Measurements from ENCODE around the gene FMNL2.

The FMNL2 gene

DNA sequence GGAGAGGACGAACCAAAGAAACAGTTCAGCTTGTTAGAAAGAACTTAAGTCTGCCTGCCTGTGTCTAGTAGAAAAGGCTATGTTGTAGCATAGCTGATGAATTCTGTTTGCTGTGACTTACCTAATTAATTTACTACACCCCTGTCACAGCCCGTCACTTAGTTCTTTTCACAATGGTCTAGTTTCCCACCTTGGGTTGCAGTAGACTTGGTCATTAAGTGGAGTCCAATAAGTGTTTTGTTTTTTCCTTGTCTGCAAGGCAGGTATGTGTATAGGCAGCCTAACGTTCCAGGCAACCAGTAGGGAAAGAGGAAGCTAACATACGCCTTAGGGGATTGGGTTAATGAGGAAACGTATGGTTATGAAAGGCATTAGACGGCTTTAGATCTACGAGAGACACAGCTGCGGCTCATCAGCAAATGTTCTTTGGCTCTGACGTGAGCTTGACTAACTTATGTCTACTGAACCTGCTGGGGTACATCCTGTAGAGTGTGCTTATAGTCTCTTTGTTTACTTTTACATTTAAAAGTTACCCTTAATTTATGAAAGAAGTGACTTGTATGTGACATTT lies 202.2 kb downstream of the FMNL2 start:
- DNase-seq, result no peak

DNA sequence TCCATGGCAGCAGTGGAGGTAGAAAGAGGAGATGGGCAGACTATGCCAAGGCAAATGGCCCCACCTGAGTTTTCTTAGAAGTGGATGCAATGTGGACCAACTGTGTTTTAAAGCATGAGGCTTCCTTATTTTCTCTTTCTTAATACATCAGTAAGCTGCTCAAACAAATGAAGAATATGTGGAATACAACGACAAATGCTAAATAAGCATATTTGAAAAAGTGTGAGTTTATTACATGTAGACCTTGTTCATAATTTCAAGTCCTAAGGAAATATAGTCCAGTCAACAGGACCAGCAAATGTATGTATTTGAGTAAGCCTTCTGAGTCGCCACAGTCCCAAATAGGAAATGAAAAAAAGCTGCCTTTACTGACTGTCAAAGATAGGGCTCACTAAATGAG lies 204.4 kb downstream of the FMNL2 start:
- DNase-seq, result no peak

DNA sequence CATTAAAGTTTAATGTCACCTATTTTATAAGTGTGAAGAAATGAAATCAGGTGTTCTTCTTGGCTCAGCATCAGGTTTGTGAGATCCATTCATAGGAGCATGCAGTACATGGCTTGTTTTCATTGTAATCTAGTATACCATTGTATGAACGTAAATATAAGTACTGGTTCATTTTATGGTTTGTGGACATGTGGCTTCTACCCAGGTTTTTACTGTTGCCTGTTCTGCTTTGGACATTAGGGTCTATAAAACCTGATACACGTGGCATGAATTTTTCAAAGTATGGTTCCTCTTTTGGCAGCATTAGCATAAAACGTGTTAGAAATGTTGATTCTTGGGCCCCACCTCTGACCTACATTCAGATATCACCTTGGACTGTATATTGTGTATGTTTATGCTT lies 206.7 kb downstream of the FMNL2 start:
- no peak for DNase-seq

DNA sequence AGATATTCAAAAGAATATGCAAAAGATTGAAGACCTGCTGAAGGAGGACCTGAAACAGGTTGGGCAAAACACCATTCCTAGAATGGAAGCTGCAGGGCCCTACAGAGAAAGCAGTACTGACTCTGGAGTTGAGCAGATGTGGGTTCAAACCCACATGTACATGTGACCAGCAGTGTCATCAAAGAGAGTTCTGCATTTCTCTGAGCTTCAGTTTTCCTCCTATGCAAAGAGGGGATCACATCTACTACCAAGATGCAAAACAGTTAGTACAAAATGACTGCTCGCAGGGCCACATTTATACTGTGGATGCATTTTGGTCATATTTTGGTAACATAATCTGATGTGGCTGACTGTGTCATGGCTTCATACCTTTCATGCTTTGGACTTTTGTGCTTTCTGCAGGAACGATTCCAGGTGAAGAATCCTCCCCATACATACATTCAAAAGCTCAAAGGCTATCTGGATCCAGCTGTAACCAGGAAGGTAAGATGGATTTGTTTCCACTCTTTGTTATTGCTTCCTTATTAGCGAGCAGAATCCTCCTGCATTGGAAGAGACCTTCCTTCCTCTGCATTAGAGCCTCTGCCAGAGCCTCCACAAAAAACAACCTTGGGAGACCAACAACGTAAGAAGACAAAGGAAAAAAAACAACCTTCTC lies 207.5 kb downstream of the FMNL2 start:
- no peak for DNase-seq

DNA sequence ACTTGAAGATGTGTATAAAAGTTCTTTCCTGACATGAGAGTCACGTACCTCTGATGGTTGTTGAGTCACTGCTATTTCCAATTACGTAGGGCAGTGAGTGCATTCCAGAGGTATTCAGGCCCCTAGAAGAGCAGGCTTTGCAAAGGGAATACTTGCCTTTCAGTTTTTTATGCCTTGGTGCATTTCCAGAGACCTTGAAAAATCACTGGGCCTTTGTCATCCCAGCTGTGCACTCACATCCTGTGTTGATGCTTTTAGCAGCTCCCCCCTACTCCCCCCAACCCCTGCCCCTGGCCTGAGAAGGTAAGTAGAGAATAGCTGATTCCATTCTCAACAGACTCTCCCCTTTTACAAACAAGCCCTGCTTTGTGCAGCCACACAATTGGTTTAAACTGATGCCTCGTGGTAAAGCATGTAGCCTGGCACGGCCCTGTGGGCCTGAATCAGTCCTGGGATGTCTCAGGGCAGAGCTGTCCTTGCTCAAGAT lies 208.1 kb downstream of the FMNL2 start:
- no peak for DNase-seq

- DNase-seq, result no peak
Observed at GRCh38 chr2:152543717-152544116, 208.7 kb downstream of the FMNL2 start.

DNA sequence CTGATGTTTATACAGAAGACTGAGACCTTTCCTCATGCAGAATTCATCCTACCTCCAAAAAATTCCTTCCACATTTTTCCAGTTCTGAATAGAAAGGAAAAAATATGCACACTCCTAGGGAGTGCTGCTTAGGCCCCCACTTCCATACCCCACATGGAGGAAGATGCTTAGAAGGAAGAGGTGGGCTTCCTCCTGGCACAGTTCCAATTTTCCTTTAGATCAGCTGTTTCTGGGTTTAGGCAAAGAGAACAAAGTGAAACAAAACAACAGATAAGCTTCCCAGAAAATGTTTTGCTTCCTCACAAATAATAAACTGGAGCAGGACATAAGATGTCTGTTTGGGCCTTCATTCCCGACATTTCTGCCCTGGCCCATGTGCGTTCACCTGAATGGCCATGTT lies 209.7 kb downstream of the FMNL2 start:
- DNase-seq, result no peak

DNA sequence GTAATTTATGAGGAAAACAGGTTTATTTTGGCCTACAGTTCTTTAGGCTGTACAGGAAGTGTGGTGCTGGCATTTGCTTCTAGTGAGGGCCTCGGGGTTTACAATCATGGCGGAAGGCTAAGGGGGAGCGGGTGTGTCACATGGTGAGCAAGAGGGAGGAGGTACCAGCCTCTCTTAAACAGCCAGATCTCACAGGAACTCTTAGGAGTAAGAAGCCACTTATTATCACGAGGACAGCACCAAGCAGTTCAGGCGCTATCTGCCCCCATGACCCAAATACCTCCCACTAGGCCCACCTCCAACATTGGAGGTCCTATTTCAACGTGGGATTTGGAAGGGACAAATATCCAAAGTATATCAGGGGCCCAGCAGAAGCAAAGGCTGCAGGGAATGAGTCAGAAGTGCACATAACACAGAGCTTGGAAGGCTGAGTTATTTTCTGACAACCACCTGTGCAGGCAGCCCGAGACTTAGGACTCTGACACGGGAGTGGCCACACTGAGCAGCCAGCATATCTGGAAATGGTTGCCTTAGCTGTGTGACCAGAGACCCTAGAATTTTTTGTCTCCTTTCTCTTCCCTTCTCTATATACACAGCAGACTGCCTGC lies 211.4 kb downstream of the FMNL2 start:
- DNase-seq, result no peak

DNA sequence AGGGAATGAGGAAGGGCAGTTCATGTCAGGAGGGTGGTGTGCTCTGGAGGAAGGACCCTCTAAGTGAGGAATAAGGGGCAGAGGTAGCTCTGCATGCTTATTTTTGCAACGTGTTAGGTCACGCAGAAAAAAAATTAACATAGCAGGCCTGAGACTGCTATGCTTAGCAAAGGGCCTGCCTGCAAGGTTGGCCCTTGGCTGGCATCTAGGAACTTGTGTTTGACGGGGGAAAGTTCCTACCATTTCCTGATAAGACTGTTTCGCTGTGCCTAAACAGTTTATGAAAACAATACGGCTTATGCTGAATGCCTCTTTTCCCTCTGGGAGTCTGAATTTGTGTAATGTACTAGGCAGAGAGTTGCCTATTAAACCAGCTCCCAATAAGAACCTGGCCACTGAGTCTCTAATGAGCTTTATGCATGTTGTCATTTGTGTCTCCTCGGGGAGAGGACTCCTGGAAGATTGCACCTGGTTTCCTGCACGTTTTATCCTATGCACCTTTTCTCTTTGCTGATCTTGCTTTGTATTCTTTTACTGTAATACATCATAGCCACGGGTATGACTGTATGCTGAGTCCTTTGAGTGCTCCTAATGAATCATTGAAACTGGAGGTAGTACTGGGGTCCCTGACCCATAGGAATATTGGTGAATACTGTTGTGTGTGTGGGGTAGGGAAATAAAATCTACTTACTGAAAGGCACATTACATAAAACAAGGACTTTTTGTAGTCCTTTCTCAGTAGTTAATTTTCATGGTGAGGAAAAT lies 213.3 kb downstream of the FMNL2 start:
- no peak for DNase-seq

- DNase-seq, result no peak
Observed at GRCh38 chr2:152548996-152549395, 214.0 kb downstream of the FMNL2 start.

DNA sequence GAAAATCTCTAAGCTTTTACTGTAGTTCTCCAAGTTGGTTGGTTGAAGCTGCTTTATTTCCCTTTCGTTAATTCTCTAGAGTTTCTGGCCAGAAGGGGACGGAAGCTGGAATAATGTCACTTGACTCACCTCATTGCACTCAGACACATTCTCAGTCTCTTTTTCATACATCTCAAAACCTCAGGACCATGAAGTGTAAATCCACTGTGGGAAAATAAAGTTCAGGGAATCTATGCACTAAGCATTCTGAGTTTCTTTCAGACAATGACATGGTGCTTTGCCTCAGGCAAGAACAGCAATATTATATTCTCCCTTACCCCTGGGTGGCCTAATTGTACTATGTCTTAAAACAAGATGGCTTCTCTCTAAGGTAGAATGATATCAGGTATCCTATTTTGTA lies 214.4 kb downstream of the FMNL2 start:
- DNase-seq, result no peak

DNA sequence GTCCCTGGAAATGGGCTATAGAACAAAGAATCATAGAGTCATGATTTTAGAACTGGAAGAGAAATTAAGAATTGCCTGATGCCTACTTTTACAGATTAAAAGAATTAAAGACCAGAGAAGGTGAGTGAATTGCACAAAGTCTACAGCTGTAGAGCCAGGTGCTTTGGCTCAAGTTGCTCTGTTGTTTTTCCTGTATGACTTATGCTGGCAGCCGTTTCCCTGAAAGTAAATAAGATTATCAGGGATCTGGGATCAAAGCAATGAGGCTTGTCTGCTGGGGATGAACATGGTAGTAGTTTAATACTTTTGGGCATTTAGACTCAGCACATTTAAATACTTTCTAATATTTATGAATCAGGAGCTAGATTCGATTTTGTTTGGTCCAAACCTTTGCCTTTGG lies 215.4 kb downstream of the FMNL2 start:
- no peak for DNase-seq

- no peak for DNase-seq
Observed at GRCh38 chr2:152552888-152553287, 217.9 kb downstream of the FMNL2 start.

GRCh38 chr2:152553518-152553917 lies 218.5 kb downstream of the FMNL2 start:
- no peak for DNase-seq

GRCh38 chr2:152555048-152555447 lies 220.1 kb downstream of the FMNL2 start:
- DNase-seq, result no peak

GRCh38 chr2:152556506-152556905 lies 221.5 kb downstream of the FMNL2 start:
- DNase-seq, result no peak

DNA sequence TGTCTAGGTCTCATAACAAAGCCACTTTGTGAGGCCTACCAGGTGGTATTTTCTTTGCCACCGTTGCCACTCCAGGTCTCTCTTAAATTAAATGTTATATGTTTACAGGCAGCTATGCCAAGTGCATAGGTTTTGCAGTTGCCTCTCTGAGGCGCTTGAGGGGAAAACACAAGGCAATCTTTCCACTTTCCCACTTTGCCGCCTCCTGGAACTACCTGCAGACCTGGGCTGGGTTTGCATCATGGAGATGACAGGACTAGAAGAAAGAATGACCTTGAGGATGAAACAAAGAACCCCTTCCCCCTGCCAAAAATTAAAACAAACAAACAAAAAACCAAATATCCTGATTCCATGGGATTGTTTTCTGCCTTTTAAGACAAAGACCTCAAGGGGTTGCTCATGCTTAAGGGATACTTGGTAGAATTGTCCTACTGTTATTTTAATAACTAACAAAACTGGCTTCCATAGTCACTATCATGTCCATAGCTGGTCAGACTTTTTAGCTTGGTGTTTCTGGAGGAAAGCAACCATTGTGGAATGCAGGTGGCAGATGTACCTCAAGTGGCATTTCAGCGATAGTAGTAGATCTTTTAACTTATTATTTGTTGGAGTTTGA lies 222.4 kb downstream of the FMNL2 start:
- DNase-seq, result no peak

GRCh38 chr2:152558158-152558984 lies 223.4 kb downstream of the FMNL2 start:
- no peak for DNase-seq

- no peak for DNase-seq
Observed at GRCh38 chr2:152559008-152559407, 224.0 kb downstream of the FMNL2 start.

GRCh38 chr2:152560166-152560565 lies 225.2 kb downstream of the FMNL2 start:
- DNase-seq, result no peak

DNA sequence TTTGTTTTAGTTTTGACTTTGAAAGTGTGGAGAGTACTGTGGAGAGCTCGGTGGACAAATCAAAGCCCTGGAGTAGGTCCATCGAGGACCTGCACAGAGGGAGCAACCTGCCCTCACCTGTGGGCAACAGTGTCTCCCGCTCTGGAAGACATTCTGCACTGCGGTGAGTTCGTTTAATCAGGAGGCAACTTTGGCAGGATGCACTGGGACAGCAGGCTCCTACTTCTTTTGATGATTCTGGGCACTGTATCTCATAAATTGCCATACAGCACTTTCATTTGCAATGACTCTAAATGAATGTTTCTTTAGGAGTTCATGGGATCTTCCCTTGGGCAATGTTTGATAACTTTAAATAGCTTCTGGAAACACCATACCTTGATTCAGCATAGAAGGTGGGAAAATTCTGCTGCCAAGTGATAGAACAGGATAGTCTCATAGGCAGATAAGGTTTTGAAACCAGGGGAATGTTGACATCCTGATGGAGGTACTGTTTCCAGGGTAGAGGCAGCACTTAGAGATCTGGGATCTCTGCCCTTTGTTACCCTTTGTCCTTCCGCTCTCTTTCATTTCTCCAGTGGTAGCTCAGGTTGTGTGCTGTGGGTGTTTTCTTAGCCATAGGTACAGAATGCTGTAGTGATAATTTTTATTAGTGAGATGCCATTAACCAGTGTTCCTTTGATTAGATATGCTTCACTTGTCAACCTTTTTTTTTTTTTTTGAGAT lies 226.1 kb downstream of the FMNL2 start:
- DNase-seq, result no peak

Data from activated CD4-positive, alpha-beta T cell treated with anti-CD3 and anti-CD28 coated beads, Interleukin-2, amount 50 U/mL, for 1 hour (primary cell).